ENCODE measurements around the gene STX7.

The STX7 gene

DNA sequence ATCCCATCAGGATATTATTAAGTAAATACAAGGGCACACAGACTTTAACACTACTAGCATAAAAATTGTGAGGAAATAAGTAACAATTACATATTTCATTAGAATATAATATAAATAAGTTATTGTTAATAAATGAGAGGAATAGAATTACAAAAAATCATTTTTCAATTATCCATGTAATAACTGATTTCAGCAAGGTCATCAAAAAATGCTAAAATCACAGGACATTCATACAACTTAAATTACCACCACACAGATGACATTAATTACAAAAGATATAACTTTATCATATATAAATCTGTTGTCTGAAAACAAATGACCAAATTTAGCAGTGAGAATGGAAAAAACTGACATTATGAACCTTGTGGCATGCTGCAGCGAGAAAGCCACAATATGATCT lies 37.0 kb downstream of the STX7 start:
- H3K27me3 Mint-ChIP-seq: no peaks in the 10 kb centered on the region
- H3K27ac Mint-ChIP-seq: no peak overlapping the region
- H3K9me3 Mint-ChIP-seq: no peaks in the 10 kb centered on the region
- H3K4me3 Mint-ChIP-seq: no peak overlapping the region
- H3K4me1 Mint-ChIP-seq (ENCODE audit: low read depth): peaks cover 16% of the 10 kb centered on the region
- no peaks in the 10 kb centered on the region for H3K36me3 Mint-ChIP-seq (ENCODE audit: low read depth)

DNA sequence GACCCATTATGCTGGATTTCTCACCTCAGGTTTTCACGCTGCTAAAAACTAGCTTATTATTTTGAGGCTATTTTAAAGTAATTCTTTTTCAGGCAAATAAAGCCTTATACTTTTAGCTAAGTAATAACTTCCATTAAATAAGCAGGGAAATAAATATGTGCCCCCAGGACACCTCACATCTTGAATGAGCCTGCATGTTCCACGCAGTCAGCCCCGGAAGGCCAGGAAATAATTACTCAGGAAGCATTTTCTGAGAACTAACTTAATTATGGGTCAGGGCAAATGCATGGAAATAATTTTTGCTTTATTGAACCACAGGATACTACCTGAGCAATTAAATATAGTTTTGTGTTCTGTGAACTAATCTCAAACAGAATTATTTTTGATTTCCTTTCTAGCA lies 41.1 kb downstream of the STX7 start:
- no peak overlapping the region for H3K27ac Mint-ChIP-seq
- peaks cover 6% of the 10 kb centered on the region for H3K36me3 Mint-ChIP-seq (ENCODE audit: low read depth)
- H3K27me3 Mint-ChIP-seq: no peaks in the 10 kb centered on the region
- no peak overlapping the region for H3K4me3 Mint-ChIP-seq
- no peaks in the 10 kb centered on the region for H3K9me3 Mint-ChIP-seq
- peaks cover 6% of the 10 kb centered on the region for H3K4me1 Mint-ChIP-seq (ENCODE audit: low read depth)

DNA sequence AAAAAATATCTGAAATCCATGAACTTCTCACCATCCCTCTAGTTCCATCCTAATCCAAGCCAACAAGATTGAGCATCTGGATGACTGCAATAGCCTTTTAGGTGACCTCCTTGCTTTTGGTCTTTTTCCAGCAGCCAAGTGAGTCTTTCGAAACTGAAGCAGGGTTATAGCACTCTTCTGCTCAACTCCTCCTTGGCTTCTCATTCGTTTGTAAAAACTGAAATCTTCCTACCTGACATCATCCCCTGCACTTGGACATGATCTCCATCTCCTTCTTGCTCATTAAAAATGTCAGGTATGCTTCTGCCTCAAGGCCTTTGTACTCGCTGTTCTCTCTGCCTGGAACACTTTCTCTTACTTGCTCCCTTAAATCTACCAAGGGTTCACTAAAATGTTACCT lies 46.0 kb downstream of the STX7 start:
- Mint-ChIP-seq H3K36me3 (ENCODE audit: low read depth) (peaks cover 24% of the 10 kb centered on the region), H3K4me3 (no peak overlapping the region), H3K27me3 (no peaks in the 10 kb centered on the region), H3K9me3 (no peaks in the 10 kb centered on the region), H3K4me1 (ENCODE audit: low read depth) (peaks cover 3% of the 10 kb centered on the region), H3K27ac (no peak overlapping the region)

DNA sequence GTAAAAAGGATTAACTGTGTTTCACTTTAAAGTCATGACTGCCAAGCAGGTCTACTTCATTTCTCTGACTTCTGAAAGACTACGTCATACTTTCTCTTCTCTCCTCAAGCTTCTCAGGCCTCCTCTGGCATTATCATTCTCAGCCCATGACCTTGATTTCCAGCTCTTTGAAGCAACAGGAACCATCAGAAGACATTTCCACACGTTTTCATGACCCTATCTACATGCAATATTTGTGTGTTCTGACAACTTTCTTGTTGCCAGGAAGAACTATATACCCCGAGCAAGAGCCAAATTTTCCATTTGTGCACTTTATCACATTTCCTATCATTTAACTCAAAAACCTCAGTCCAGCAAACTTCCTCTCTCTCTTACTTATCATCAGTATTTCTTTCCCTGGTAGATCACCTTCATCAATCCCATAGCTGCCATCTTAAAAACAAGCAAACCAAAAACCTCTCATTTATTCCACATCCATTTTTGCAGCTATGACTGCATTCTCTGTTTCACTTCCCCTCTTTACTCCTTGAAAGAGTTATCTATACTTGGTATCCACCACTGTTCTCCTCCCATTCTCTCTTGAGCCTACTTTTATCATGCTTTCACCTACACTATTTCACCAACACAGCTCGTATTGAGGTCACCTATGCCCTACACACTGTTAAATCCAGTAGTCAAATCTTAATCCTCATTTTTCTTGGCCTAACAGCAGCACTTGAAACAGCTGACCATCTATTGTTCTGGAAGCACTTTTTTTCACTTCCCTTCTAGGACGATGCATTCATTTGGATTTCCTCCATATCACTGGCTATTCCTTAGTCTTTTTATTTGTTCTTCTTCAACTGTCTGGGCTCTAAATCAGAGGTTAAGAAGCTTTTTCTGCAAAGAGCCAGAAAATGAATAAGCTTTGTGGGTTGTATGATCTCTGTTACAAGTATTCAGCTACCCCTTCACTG lies 47.1 kb downstream of the STX7 start:
- H3K36me3 Mint-ChIP-seq (ENCODE audit: low read depth): peaks cover 26% of the 10 kb centered on the region
- H3K27me3 Mint-ChIP-seq: no peaks in the 10 kb centered on the region
- H3K27ac Mint-ChIP-seq: no peak overlapping the region
- no peaks in the 10 kb centered on the region for H3K9me3 Mint-ChIP-seq
- peaks cover 4% of the 10 kb centered on the region for H3K4me1 Mint-ChIP-seq (ENCODE audit: low read depth)
- H3K4me3 Mint-ChIP-seq: no peak overlapping the region

DNA sequence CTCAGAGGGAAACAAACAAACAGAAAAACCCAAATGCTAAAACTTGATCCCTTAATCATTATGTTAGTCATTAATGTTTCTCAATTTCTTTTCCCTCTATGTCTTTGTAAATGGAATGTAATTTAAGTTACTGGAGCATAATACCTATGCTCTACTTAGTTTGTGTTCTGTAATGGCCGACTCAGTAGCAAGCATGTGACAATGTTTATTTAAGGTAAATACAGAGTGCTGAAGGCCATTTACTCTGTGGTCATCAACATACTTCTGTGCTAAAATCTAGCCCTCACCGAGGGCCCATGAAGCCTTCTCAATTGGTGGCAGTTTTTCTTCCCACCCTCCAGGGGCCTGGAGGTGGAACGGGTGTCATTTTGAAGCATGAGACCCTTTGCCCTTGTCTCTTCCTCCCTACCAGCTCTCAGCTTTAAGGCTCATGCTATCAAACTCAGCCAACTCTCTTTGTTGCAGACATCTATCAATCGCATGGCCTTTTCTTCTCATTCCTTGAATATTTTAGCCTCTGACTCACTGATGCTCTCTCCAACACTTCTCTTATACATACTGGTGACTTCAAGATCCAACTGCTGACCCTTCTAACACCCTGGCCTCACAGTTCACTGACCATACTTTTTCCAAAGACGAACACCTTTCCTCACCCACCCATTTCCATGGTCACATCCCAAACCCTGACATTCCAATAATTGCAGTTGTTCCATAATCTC lies 48.2 kb downstream of the STX7 start:
- no peaks in the 10 kb centered on the region for H3K9me3 Mint-ChIP-seq
- no peaks in the 10 kb centered on the region for H3K27me3 Mint-ChIP-seq
- peaks cover 4% of the 10 kb centered on the region for H3K4me1 Mint-ChIP-seq (ENCODE audit: low read depth)
- H3K36me3 Mint-ChIP-seq (ENCODE audit: low read depth): peaks cover 38% of the 10 kb centered on the region
- H3K27ac Mint-ChIP-seq: no peak overlapping the region
- no peak overlapping the region for H3K4me3 Mint-ChIP-seq

DNA sequence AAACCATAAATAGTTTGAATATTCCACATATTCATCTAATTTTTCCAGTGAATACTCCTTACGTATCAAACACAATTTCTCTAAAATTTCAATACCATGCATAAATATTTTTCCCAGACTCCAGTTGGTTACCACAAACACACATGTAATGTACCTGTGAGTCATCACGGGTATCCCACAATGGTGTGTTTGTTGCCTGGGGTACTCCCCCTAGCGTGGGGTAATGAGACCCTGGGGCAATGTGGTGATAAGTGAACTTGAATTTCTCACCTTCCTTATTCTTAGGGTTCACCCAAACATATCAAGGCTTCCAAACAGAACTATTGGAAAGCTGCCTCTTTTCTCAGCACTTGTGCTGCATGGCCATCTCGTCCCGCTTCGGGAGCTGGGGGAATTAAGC lies 51.0 kb downstream of the STX7 start:
- H3K27ac Mint-ChIP-seq: no peak overlapping the region
- no peaks in the 10 kb centered on the region for H3K9me3 Mint-ChIP-seq
- peaks cover 41% of the 10 kb centered on the region for H3K36me3 Mint-ChIP-seq (ENCODE audit: low read depth)
- no peaks in the 10 kb centered on the region for H3K27me3 Mint-ChIP-seq
- no peak overlapping the region for H3K4me3 Mint-ChIP-seq
- H3K4me1 Mint-ChIP-seq (ENCODE audit: low read depth): peaks cover 5% of the 10 kb centered on the region

DNA sequence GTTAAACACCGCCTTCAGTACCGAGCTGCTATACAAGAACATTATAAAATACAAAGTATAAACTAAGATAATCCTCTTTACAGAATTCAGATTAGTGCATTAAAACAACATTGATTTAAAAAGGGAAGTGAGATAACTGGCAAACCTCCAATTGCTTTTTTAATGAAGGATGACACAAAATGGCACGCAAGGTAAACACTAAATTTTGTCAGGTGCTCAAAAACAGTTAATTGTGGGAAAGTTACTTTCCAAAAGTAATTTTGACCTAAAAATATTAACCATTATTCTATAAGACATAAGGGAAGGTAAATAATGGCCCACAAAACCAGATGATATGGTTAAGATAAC lies 53.3 kb downstream of the STX7 start:
- no peaks in the 10 kb centered on the region for H3K9me3 Mint-ChIP-seq
- peaks cover 17% of the 10 kb centered on the region for H3K4me1 Mint-ChIP-seq (ENCODE audit: low read depth)
- H3K27ac Mint-ChIP-seq: no peak overlapping the region
- H3K4me3 Mint-ChIP-seq: no peak overlapping the region
- peaks cover 53% of the 10 kb centered on the region for H3K36me3 Mint-ChIP-seq (ENCODE audit: low read depth)
- no peaks in the 10 kb centered on the region for H3K27me3 Mint-ChIP-seq

DNA sequence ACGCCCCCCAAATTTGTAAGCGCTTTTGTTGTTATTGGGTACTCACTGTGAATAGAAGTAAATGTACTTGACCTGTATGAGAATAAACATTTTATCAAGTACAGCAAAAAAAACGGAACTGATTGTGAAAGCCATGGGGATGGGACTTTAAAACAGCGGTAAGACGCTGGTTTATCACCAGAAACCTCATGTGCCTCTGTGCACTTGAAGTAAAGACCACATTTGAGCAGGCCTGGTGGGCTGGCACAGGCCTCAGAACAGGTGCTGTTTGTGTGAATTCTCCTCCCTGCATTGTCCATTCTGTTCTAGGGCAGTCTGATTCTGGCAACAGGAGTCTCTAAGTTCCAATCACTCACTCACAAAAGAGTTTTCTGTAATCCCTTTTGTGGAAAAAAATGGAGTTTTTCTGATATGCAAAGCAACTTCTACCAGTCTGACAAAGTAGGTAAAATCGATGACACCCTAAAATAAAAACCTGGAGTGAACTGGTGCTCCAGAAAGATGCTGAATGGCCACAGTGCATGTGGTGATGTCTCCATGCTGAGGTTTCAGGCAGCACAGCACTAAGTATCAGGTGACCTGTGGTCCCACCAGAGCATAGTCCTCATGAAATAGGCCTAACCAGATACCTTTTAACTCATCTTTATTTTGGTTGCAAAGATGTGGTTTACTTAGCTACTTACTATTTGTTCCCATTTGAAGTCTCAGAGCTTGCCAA lies 53.9 kb downstream of the STX7 start:
- no peak overlapping the region for H3K4me3 Mint-ChIP-seq
- peaks cover 17% of the 10 kb centered on the region for H3K4me1 Mint-ChIP-seq (ENCODE audit: low read depth)
- H3K27me3 Mint-ChIP-seq: no peaks in the 10 kb centered on the region
- peaks cover 53% of the 10 kb centered on the region for H3K36me3 Mint-ChIP-seq (ENCODE audit: low read depth)
- no peak overlapping the region for H3K27ac Mint-ChIP-seq
- H3K9me3 Mint-ChIP-seq: no peaks in the 10 kb centered on the region

DNA sequence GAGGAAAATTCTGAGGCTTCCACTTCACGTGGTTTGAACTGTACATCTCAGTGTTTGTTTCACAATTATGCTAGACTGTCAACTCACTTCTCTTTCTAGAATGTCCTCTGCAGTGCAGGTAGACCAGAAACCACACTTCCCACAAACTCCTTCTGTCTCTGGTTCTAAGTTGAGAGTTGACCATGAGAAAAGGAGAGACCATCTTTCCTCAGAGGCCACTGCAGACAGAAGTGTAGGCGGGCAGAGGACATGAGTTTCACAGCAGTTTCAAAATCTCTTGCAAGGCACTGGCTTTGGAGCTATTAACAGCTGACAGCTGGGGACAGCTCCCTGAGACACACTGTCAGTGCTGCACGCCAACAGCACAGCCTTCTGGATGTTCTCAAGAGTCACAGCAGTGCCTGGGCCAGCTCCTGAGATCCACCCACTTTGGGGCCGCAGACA lies 56.2 kb downstream of the STX7 start:
- no peaks in the 10 kb centered on the region for H3K9me3 Mint-ChIP-seq
- H3K36me3 Mint-ChIP-seq (ENCODE audit: low read depth): peaks cover 42% of the 10 kb centered on the region
- H3K4me3 Mint-ChIP-seq: no peak overlapping the region
- peaks cover 13% of the 10 kb centered on the region for H3K4me1 Mint-ChIP-seq (ENCODE audit: low read depth)
- H3K27me3 Mint-ChIP-seq: no peaks in the 10 kb centered on the region
- H3K27ac Mint-ChIP-seq: no peak overlapping the region

DNA sequence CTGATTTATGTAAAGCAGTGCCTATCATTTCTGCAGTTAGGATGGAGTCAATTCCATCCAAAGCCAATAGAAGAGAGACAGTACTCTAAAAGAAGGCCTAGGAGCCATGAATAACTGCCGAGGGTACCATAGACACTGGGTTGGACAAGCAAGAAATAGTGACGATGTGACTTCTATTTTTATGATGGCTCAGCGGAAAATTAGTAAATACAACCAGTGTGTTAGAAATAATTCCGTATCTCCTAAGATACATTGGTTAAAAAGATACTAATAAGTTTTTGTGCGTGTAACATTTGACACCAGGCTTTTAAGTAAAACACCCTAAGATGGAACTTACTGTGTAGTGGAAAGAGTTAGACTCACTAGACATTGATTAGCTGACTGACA lies 66.1 kb downstream of the STX7 start:
- H3K4me3 Mint-ChIP-seq: no peak overlapping the region
- no peaks in the 10 kb centered on the region for H3K27me3 Mint-ChIP-seq
- H3K4me1 Mint-ChIP-seq (ENCODE audit: low read depth): no peaks in the 10 kb centered on the region
- no peak overlapping the region for H3K27ac Mint-ChIP-seq
- peaks cover 9% of the 10 kb centered on the region for H3K9me3 Mint-ChIP-seq
- peaks cover 22% of the 10 kb centered on the region for H3K36me3 Mint-ChIP-seq (ENCODE audit: low read depth)

DNA sequence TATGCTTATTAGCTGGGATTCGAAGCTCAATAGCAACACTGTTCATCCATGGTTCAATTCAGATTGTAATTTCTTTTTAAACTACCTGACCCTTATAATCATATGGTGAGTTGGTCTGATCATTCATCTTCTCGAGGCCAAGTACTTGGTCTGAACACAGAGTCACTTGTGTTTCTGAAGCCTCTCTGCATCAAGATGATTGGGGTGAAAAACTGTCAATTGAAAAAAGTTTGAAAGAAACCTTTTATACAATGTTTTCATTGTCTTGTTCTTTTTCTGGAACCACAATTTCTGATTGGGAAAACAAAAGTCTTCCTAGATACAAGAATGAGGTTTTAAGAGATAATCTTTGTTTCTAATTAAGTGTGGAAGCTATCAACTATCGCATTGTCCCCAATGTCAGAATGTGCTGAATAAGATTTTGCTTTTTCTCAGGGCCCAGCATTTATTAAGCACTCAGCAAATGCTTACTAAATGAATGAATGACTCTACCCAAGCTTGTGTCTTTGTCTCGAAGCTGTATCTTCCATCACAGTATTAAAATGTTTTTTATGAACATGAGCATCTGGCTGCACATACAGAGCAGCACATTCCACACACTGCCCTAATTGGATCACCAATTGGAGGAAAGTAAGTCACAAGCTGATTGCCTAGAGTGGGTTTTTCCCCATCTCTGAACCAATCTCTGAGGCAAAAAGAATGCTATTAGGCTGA lies 66.6 kb downstream of the STX7 start:
- Mint-ChIP-seq H3K36me3 (ENCODE audit: low read depth) (peaks cover 17% of the 10 kb centered on the region), H3K27ac (no peak overlapping the region), H3K4me1 (ENCODE audit: low read depth) (no peaks in the 10 kb centered on the region), H3K27me3 (no peaks in the 10 kb centered on the region), H3K9me3 (peaks cover 14% of the 10 kb centered on the region), H3K4me3 (no peak overlapping the region)

DNA sequence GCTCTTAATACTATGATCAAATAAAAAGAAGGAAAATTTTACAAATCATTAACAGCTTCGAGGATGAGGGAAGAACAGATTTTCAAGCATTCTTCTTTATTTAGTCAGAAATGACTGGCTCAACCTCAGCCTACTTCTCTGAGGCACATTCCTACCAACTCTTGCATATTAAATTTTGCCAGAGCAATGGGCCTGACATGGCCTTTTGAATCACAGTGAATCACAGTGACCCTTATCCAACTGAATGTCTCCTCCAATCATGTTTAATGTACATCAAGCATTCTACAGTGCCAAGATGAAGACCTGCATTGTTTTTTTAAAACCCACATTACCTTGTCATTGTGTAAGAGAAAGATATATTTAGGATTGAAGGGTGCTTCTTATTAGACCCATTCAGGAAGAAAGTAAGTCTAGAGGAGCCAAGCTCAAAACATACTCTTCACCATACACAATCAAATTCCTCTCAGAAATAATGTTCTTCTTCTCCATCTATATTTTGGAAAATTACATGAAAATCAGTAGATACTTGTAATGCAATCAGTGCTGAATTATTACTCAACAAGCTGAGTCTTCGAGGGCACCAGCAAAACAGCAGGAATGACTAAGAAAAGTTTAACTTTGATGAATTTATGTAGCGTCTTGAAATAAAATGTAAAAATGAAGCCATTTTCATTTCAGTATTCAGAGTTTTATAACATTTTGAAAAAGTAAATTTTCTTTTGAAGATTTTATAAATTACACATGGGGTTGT lies 67.5 kb downstream of the STX7 start:
- H3K27me3 Mint-ChIP-seq: no peaks in the 10 kb centered on the region
- peaks cover 22% of the 10 kb centered on the region for H3K9me3 Mint-ChIP-seq
- H3K36me3 Mint-ChIP-seq (ENCODE audit: low read depth): peaks cover 10% of the 10 kb centered on the region
- H3K27ac Mint-ChIP-seq: no peak overlapping the region
- H3K4me1 Mint-ChIP-seq (ENCODE audit: low read depth): no peaks in the 10 kb centered on the region
- H3K4me3 Mint-ChIP-seq: no peak overlapping the region

DNA sequence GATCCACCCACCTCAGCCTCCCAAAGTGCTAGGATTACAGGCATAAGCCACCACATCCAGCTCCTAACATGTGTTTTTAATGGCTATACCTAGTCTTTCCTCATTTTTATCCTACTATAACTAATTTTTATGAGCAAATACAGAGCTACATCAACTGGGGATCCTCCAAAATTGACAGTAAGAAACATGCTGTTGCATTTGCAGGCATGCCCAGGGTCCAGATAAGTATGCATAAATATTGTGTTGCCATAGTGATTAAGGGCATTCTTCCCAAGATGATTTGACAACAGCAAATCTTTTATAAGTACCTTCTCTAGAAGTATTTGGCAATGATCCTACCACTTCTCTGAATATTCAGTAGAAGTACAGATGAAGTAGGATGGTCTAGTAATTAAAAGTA lies 69.7 kb downstream of the STX7 start:
- Mint-ChIP-seq H3K9me3 (peaks cover 26% of the 10 kb centered on the region), H3K4me3 (no peak overlapping the region), H3K27me3 (no peaks in the 10 kb centered on the region), H3K27ac (no peak overlapping the region), H3K4me1 (ENCODE audit: low read depth) (no peaks in the 10 kb centered on the region), H3K36me3 (ENCODE audit: low read depth) (no peaks in the 10 kb centered on the region)

DNA sequence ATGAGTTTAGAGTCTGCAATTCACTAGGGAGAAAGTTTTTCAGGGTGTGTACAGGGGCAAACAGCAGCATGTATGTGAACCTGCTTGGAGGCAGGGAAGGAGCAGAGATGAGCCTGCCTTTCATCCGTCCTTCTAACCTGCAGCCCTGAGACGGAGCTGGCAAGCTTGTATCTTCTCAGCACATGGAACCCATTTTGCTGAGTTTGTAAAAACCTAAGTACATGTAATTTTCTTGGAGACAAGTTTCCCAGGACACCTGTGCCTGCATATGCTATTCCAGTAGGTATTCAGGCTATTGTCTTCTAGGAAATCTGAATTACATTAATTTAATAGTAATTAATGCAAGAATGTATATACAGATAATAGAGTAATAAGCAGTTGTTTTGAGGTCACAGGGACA lies 82.8 kb downstream of the STX7 start:
- Mint-ChIP-seq H3K36me3 (ENCODE audit: low read depth) (no peaks in the 10 kb centered on the region), H3K4me1 (ENCODE audit: low read depth) (no peaks in the 10 kb centered on the region), H3K9me3 (no peaks in the 10 kb centered on the region), H3K27me3 (peaks cover 32% of the 10 kb centered on the region), H3K27ac (no peak overlapping the region), H3K4me3 (no peak overlapping the region)

Measured in stimulated activated naive CD8-positive, alpha-beta T cell treated with anti-CD3 and anti-CD28 coated beads, Interleukin-15, Interleukin-2, amounts not matched to agents 100 ng/mL and 50 ng/mL, for 24 hours (primary cell).